NCI-H2107 treated with DMSO at 0.1 percent for 48 hours (cell line): ENCODE data around the gene CDK6.

Experiments used
- DNase-seq: peaks from one replicate; lab custom pipeline; 2025; ENCODE audit not compliant: unreplicated experiment; lab: John Stamatoyannopoulos, UW

CDK6 gene

GRCh38 chr7:92847305-92847704 lies 10.9 kb upstream of the CDK6 start:
- DNase-seq: no peak

GRCh38 chr7:92845736-92846135 lies 9.4 kb upstream of the CDK6 start:
- DNase-seq: no peak

- DNase-seq: no peak
Observed at GRCh38 chr7:92843781-92844180, 7.4 kb upstream of the CDK6 start.

- no peak for DNase-seq
Observed at GRCh38 chr7:92843034-92843760, 6.8 kb upstream of the CDK6 start.

- DNase-seq: no peak
Observed at GRCh38 chr7:92841192-92841591, 4.8 kb upstream of the CDK6 start.

- DNase-seq: no peak
Observed at GRCh38 chr7:92840316-92840715, 3.9 kb upstream of the CDK6 start.

GRCh38 chr7:92839901-92840300 lies 3.5 kb upstream of the CDK6 start:
- no peak for DNase-seq

- no peak for DNase-seq
Observed at GRCh38 chr7:92838934-92839333, 2.6 kb upstream of the CDK6 start.

GRCh38 chr7:92837000-92837749 lies 802 bp upstream of the CDK6 start:
- DNase-seq: no peak

- DNase-seq: no peak
Observed at GRCh38 chr7:92835851-92836488, 403 bp downstream of the CDK6 start.

GRCh38 chr7:92835261-92835850 lies 1.0 kb downstream of the CDK6 start:
- DNase-seq: no peak

- DNase-seq: no peak
Observed at GRCh38 chr7:92834507-92835260, 1.7 kb downstream of the CDK6 start.

GRCh38 chr7:92833766-92834506 lies 2.4 kb downstream of the CDK6 start:
- DNase-seq: peak; percentile 77

- DNase-seq: peak; percentile 77
Observed at GRCh38 chr7:92833024-92833765, 3.2 kb downstream of the CDK6 start.

GRCh38 chr7:92832534-92833023 lies 3.8 kb downstream of the CDK6 start:
- DNase-seq: no peak

GRCh38 chr7:92831716-92832533 lies 4.4 kb downstream of the CDK6 start:
- no peak for DNase-seq

- DNase-seq: no peak
Observed at GRCh38 chr7:92830532-92831110, 5.8 kb downstream of the CDK6 start.

- DNase-seq: no peak
Observed at GRCh38 chr7:92830027-92830426, 6.3 kb downstream of the CDK6 start.
